B cell (primary cell): ENCODE results near the gene PAQR5. TPM values are rescaled to one million over a fixed set of nuclear protein-coding genes. Genes with fewer than 3 reads are reported as not detected.

Experiments
- ATAC-seq: fragments of 200-7000 bp; cut with Tn5 transposase; one replicate; pipeline ENCODE4 v1.10.0; 2021; ENCODE audit warnings: low read depth, mild to moderate bottlenecking, moderate number of reproducible peaks, moderate library complexity
- CTCF ChIA-PET: fragments of 350-600 bp; sonication (Branson Sonifier 250); formaldehyde crosslinking; loops from one replicate; lab custom pipeline; 2021; ENCODE audit warnings: antibody characterized with exemption, inconsistent platforms; lab: Charles Lee
- POLR2A ChIA-PET: fragments of 350-600 bp; sonication (Branson Sonifier 250); formaldehyde crosslinking; loops from one replicate; lab custom pipeline; 2021; ENCODE audit warnings: antibody characterized with exemption; lab: Charles Lee
- DNase-seq: peaks from one replicate; pipeline ENCODE4 v3.0.0; 2013
- H2AFZ ChIP-seq: 2 replicates; pipeline ENCODE4 v1.6.1; 2012; ENCODE audit warnings: mild to moderate bottlenecking, low read depth, low read length; ENCODE audit not compliant: insufficient read depth, poor library complexity, severe bottlenecking
- H3K27ac ChIP-seq, 2 donors: 1 replicate in 1 of 2; 2 replicates in 1 of 2; pipeline ENCODE4 v1.5.1; 2012 to 2013; ENCODE audit warnings: low read length in 2 of 2, mild to moderate bottlenecking in 2 of 2, moderate library complexity in 1 of 2
- H3K27me3 ChIP-seq, 4 experiments: fragments of 200-600 bp in 1 of 4; sonication (generic) in 1 of 4; replicated peaks in 1 of 4; 1 replicate in 2 of 4; 2 replicates in 2 of 4; pipeline versions ENCODE4 v1.6.1 to v1.7.0; 2013 to 2016; ENCODE audit warnings: low read length in 3 of 4, mild to moderate bottlenecking in 2 of 4, mixed read lengths in 1 of 4, moderate library complexity in 1 of 4; ENCODE audit not compliant: insufficient read depth in 4 of 4, control insufficient read depth in 3 of 4; ENCODE audit errors: control extremely low read depth in 1 of 4
- H3K36me3 ChIP-seq, 2 experiments: replicated peaks in 1 of 2; 1 replicate in 1 of 2; 2 replicates in 1 of 2; pipeline versions ENCODE4 v1.6.1 to v1.7.1; 2013; ENCODE audit warnings: low read length in 1 of 2; ENCODE audit not compliant: insufficient read depth in 2 of 2, control insufficient read depth in 1 of 2; ENCODE audit errors: control extremely low read depth in 1 of 2, extremely low read depth in 1 of 2
- H3K4me1 ChIP-seq, 2 donors: fragments of 200-600 bp in 1 of 2; sonication (generic) in 1 of 2; 1 replicate in 1 of 2; 2 replicates in 1 of 2; pipeline versions ENCODE4 v1.5.1 to v1.6.1; 2013 to 2017; ENCODE audit warnings: low read length in 2 of 2; ENCODE audit not compliant: control insufficient read depth in 2 of 2, insufficient read depth in 2 of 2
- H3K4me2 ChIP-seq: replicated peaks from 2 replicates; pipeline ENCODE3; 2012; ENCODE audit warnings: mild to moderate bottlenecking, low read depth, low read length; ENCODE audit not compliant: poor library complexity, severe bottlenecking
- H3K4me3 ChIP-seq, 5 experiments: fragments of 200-600 bp in 1 of 5; sonication (generic) in 1 of 5; 1 replicate in 3 of 5; 2 replicates in 2 of 5; pipeline versions ENCODE4 v1.5.1 to v1.7.0; 2011 to 2016; ENCODE audit warnings: low read length in 4 of 5, mild to moderate bottlenecking in 4 of 5, low read depth in 2 of 5, control low read depth in 1 of 5, moderate library complexity in 1 of 5; ENCODE audit not compliant: insufficient read depth in 1 of 5; ENCODE audit errors: control extremely low read depth in 1 of 5, extremely low read depth in 1 of 5
- H3K79me2 ChIP-seq: fragments of 200-600 bp; sonication (generic); one replicate; pipeline ENCODE4 v1.6.0; 2016; ENCODE audit warnings: low read length; ENCODE audit not compliant: control insufficient read depth, insufficient read depth
- H3K9ac ChIP-seq: fragments of 200-600 bp; sonication (generic); 2 replicates; pipeline ENCODE4 v1.6.1; 2017; ENCODE audit warnings: mild to moderate bottlenecking, low read length, moderate library complexity
- H3K9me3 ChIP-seq, 3 donors: one replicate each; pipeline versions ENCODE4 v1.6.1 to v1.7.1; 2013; ENCODE audit warnings: low read length in 2 of 3; ENCODE audit not compliant: control insufficient read depth in 2 of 3, insufficient read depth in 1 of 3; ENCODE audit errors: control extremely low read depth in 1 of 3
- H4K20me1 ChIP-seq: 2 replicates; pipeline ENCODE4 v1.6.0; 2012; ENCODE audit warnings: mild to moderate bottlenecking, low read length; ENCODE audit not compliant: insufficient read depth, control insufficient read depth, poor library complexity, severe bottlenecking
- H3K27ac Mint-ChIP-seq: one replicate; pipeline ENCODE4 v1.8.0; 2021; ENCODE audit warnings: mixed read lengths
- H3K27me3 Mint-ChIP-seq: one replicate; pipeline ENCODE4 v1.8.0; 2021; ENCODE audit warnings: mixed read lengths
- H3K4me1 Mint-ChIP-seq: one replicate; pipeline ENCODE4 v1.8.0; 2021; ENCODE audit warnings: mixed read lengths
- H3K4me3 Mint-ChIP-seq: one replicate; pipeline ENCODE4 v1.8.0; 2021; ENCODE audit warnings: mixed read lengths
- H3K9me3 Mint-ChIP-seq: one replicate; pipeline ENCODE4 v1.8.0; 2022; ENCODE audit warnings: mixed read lengths; ENCODE audit not compliant: insufficient read depth
- CTCF ChIP-seq: fragments of 200-600 bp; IDR thresholded peaks from one replicate; pipeline ENCODE4 v1.8.0; 2022; ENCODE audit warnings: antibody characterized with exemption, mild to moderate bottlenecking
- EZH2 ChIP-seq: IDR thresholded peaks from 2 replicates; pipeline ENCODE4 v1.6.1; 2012; ENCODE audit warnings: borderline replicate concordance, low read depth, mild to moderate bottlenecking, moderate library complexity, low read length; ENCODE audit not compliant: insufficient read depth, poor library complexity, severe bottlenecking
- WGBS: methylation state at CpG from one replicate; pipeline ENCODE4 v1.1.5; 2013; ENCODE audit warnings: missing lambda C conversion rate; ENCODE audit not compliant: insufficient coverage; 5-methylcytosine and 5-hydroxymethylcytosine counted together
- intact Hi-C: fragments of 100-400 bp; cut with micrococcal nuclease; formaldehyde crosslinking; loops from one replicate; pipeline ENCODE4 v1.10.0; 2022
- polyA plus RNA-seq: library from polyadenylated mRNA; depleted of rRNA; stranded (reverse); fragments of >200 nt; gene quantifications from 2 replicates; pipeline ENCODE4 v1.2.3, GENCODE V29; 2012
- total RNA-seq, 2 donors: library from RNA; stranded (reverse); fragments of 120-200 nt in 1 of 2; gene quantifications; 1 replicate in 1 of 2; 2 replicates in 1 of 2; pipeline versions ENCODE4 v1.2.3 to v1.2.4, GENCODE V29; 2013 to 2022

PAQR5 gene
- total and polyA plus RNA-seq, 2 donors (not counting 1 experiment from before 2014, with no cell fraction given), result not detected

DNA sequence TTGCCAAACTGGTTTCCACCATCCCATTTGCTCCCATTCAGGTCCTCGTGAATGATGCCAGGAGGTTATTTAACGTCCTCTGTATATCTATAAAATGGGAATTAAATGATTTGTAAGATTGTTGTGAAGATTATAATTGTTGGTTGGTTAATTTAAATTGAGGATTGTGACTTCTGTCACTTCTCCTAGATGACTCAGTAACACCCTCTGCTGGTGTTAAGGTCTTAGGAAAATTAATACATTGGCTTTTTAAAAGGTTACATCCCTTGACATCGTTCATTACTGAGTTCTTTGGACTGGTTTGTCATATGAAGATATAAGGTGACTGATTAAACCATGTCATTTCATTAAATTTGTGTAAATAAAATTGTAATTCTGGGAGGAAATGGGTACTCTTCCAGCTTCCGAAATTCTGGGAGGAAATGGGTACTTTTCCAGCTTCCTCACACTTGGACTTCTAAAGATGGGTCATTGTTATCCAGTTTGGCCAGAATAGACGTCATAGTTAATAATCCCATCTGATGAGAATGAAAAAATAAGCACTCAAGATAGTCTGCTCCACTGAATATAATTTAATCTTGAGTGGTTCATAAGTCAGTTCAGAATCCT, 33.3 kb upstream of the PAQR5 start:
- ATAC-seq (no peak), DNase-seq (peak; percentile 16)
- Mint-ChIP-seq H3K4me3 (no peak overlapping the region), H3K27me3 (no peaks in the 10 kb centered on the region), H3K27ac (no peak overlapping the region), H3K4me1 (no peaks in the 10 kb centered on the region), H3K9me3 (no peaks in the 10 kb centered on the region)
- ChIA-PET CTCF (interaction anchor here (0.9 kb wide), 1 partner anchor 103 kb away, joined by 3 read pairs; no protein-coding TSS in a partner anchor), POLR2A (no interaction called here)
- Histone ChIP-seq H2AFZ (no peak overlapping the region), H3K36me3 (no peaks in the 10 kb centered on the region), H3K9me3 (no peaks in the 10 kb centered on the region), H3K4me1 (no peaks in the 10 kb centered on the region), H3K79me2 (no peaks in the 10 kb centered on the region), H3K4me2 (no peak overlapping the region), H3K4me3 (no peak overlapping the region), H3K9ac (no peak overlapping the region), H3K27me3 (no peaks in the 10 kb centered on the region), H4K20me1 (no peaks in the 10 kb centered on the region), H3K27ac (no peak overlapping the region)
- no CpG with 5 or more reads among the region's 5 CpGs for WGBS
- TF ChIP-seq EZH2 (no peak), CTCF (peak; percentile 34)
- intact Hi-C loops, result no loop called here

- Histone ChIP-seq H3K27ac (no peak overlapping the region), H3K36me3 (no peaks in the 10 kb centered on the region), H4K20me1 (no peaks in the 10 kb centered on the region), H3K79me2 (no peaks in the 10 kb centered on the region), H3K27me3 (no peaks in the 10 kb centered on the region), H2AFZ (no peak overlapping the region), H3K9ac (no peak overlapping the region), H3K4me2 (no peak overlapping the region), H3K4me1 (no peaks in the 10 kb centered on the region), H3K4me3 (no peak overlapping the region), H3K9me3 (no peaks in the 10 kb centered on the region)
- no peaks in the 10 kb centered on the region for H3K9me3 Mint-ChIP-seq
- no peak for ATAC-seq
- intact Hi-C loops, result no loop called here
- ChIA-PET CTCF (no interaction called here), POLR2A (no interaction called here)
- TF ChIP-seq EZH2, result no peak
- no peak for TF ChIP-seq CTCF
- no peak overlapping the region for H3K27ac Mint-ChIP-seq
- H3K4me1 Mint-ChIP-seq, result peaks cover 4% of the 10 kb centered on the region
- no peak overlapping the region for H3K4me3 Mint-ChIP-seq
- no peak for DNase-seq
- H3K27me3 Mint-ChIP-seq, result peaks cover 3% of the 10 kb centered on the region
Measured at GRCh38 chr15:69271217-69271616, 27.5 kb upstream of the PAQR5 start.
